ENCODE data around the gene ITPKA.

DNA sequence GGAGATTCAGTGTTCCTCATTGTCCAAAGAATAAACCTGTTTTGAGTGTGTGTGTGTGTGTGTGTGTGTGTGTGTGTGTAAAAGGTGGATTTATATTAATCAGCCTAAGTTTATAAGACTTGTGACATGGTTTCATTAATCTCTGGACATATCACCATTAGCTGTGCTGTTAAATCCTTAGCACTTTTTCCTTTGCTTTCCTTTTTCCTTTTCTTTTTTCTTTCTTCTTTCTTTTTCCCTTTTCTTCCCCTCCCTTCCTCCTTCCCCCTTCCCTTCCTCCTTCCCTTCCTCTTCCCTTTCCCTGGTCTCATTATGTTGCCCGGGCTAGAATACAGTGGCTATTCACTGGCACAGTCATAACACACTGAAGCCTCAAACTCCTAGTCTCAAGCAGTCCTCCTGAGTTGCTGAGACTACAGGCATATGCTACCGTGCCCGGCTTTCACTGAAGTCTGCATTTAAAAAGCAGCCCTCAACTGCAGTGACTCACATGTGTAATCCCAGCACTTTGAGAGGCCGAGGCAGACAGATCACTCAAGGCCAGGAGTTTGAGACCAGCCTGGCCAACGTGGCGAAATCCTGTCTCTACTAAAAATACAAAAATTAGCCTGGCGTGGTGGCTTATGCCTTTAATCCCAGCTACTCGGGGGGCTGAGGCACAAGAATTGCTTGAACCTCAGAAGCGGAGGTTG is 28.6 kb upstream of the ITPKA start:
- TF ChIP-seq MAFG (CRISPR knock-in tag; IDR thresholded peaks at IDR 0.05) (no peak), FOXK2 (IDR thresholded peaks at IDR 0.05) (no peak)
